Measurements from ENCODE around the gene PRSS56.

PRSS56 gene

GRCh38 chr2:232519581-232520438, at the start of gene PRSS56:
TSS of gene PRSS56 (plus strand) at chr2:232520388. CDS start at chr2:232520599, 211 bp downstream.
- no peak for DNase-seq

DNA sequence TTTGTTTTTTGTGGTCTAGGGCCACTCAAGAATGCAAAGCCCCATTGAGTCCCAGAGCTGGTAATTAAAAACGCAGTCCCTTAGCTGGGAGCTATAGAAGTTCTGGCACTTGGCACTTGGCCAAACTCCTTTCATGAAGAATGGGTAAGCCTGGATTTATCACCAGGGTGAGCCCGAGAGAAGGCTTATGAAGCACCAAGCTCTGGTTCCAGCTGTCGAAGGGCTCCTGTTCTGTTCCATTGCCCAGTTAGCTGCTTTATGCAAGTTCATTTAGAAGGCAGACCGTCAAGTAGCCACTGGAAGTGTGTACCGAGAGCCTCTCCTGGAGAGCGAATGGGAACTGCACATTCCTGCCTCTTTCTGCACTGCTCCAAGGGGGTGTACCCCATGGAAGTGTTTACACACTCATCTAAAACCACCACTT, 46.7 kb upstream of the PRSS56 start:
- DNase-seq, result peak; percentile 31

GRCh38 chr2:232476045-232476444, 44.1 kb upstream of the PRSS56 start:
- no peak for DNase-seq

DNA sequence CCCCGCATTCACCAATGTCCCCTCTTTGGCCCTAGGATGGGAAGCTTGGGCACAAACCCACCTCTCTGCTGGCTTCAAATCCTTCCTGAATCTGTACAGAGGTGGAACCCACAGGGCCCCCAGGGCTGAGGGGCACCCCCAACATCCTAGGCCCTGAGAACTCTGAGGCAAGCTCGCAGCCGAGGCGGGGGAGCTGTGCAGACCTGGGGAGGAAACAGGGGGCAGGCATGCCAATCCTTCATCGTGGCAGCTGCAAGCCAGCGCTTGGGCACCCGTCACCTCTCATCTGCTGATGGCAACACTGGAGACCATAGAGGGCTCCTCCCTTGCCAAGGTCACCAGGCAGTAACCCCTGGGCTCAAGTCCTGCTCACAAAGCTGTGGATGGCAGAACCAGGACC, 43.4 kb upstream of the PRSS56 start:
- no peak for DNase-seq

DNA sequence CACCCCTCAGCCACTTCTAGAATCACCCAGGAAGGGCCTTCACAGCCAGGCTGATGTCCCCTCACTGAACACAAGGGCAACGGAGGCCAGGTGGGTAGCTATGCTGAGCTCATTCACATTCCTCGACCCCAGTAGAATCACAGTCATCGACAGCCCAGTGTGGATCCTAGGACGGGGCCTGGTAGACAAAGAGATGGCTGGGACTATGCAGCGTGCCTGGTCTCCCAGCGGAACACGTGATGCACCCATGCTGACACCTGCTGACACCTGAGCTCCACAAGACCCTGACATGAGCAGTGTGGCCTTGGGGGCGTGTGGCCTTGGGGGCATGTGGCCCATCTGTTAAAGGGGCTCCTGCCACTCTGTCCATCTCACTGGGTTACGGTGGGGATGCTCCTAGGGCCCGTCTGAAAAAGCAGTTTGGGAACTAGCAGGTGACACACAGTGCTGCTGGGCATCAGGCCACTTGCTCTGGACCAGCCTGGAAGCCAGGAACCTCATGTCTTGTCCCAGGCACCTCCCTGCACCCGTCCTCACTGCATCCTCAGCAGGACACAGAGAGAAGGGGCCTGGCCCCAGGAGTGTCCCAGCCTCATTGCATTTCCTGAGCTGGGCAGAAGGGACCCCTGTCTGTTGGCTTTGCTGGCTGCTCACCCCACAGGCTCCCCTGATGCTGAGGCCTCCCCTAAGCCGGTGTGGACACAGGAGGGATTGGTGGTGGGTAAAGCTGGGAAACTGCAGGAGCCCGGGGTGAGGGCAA, 42.3 kb upstream of the PRSS56 start:
- peak; percentile 18 for DNase-seq

DNA sequence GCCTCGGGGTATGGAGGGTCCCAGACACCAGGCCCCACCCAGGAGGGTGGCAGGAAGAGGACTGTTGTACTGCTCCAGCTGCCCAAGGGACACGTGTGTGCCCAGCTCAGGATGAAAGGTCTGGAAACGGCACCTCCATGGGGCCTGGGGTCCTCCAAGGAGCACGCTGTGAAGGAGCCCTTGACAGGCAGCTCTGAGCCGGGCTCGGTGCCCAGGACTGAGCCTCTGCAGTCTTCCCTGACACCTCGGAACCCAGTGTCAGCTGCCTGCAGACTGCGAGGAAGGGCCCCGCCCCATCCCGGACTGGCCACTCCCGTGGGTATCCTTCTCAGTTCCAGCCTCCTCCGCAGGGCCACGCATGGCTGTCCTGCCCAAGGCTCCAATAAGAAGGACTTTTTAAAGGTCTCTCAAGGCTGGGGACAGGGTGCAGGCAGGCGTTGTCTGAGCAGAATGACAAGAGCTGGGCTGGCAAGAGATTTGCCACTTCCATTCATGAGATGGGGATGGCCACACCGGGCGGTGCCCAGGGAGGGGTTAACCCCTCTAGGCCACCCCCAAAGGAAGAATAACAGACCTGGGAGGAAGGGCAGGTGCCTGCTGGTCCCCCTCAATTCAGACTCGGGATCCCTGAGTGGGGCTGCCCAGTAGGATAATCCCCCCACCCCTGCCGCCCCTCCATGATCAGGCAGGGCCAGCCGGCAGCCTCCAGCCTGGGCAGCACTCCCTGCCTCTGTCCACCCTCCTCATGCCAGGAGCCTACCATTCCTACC, 41.4 kb upstream of the PRSS56 start:
- DNase-seq, result peak; percentile 8

GRCh38 chr2:232479341-232480200, 40.6 kb upstream of the PRSS56 start:
- peak; percentile 26 for DNase-seq

DNA sequence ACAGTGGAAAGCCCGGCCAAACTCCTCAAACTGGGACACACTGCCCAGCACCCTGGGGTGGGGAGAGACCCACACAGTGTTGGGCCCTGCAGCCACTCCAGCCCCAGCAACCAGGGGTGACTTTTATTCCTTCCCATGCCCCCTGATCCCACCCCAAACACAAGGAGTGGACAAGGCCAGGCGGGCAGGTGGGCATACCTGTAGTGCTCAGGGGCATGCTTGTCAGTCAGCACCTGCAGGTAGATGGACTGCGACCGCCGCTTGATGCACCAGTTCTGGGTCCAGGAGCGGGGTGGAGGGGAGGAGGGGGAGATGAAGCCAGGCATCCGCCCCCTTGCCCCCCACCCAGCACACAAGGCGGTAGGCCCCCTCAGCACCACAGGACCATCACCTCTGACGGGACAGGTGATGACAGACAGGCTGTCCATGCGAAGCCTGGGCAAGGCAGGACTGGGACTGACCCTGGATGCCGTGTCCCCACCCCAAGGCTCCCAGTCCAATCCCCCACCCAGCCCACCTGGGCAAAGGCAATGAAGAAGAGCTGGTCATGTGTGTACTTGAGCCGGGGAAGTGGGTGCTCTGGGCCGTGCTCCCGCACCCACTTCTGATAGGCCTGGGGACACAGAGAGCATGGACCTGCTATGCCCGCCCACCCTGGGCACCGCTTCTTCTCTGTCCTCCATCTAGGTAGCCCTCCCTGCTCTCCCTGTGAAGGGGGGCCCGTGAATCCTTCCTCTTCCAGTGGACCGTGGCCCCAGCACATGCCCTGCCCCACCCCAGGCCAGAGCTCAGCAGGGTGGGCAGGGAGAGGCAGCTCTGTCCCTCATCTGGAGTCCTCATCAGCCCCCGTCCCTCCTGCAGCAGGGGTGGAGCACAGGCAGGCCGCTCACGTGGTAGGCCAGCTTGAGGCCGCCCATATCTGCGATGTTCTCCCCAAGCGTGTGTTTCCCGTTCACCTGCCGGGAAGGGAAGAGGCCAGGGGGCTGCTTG, 39.7 kb upstream of the PRSS56 start:
- peak; percentile 15 for DNase-seq

GRCh38 chr2:232481322-232482140, 38.7 kb upstream of the PRSS56 start:
- peak; percentile 13 for DNase-seq

DNA sequence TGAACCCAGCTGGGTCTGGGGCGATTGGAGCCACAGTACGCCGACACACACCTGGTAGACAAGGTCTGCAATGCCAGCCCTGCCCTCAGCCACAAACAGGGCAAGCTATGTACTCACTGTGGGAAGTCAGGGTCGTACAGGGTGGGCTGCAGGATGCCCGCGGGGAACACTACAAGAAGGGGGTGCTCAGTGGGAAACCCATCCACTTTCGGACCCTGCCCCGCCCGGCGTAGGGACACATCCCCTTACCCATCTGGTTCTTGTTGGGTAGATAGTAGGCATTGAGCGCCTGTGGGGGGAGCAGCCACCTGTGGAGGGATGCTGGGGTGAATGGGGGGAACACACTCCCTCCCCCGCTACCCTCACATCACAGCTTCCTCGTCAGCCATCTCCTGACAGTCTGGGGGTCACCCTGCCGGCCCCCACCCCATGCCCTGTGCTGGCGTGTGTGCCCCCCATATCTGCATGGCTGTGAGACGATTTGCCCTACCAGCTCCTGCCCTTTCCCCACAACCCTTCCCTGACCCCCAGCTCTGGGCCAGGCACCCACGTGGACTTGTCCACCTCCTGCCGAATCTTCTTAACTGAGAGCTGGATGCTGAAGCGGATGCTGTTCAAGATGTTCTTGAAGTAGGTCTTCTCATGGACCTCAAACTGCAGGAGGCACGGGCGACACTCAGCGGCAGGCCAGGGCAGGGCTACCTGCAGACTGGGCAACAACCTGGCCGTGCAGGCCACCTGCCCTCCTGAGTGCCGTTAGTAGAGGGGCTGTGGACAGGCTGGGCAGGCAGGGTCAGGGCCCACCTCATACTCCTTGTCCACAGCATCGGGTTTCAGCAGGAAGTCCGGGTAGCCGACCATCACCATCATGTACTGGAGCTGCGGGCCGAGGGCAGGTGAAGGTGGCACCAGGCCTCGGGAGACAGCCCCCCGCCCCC, 37.6 kb upstream of the PRSS56 start:
- peak; percentile 13 for DNase-seq

- DNase-seq, result peak; percentile 4
Measured at GRCh38 chr2:232483311-232483922, 36.8 kb upstream of the PRSS56 start.

GRCh38 chr2:232483923-232484627, 36.1 kb upstream of the PRSS56 start:
- peak; percentile 23 for DNase-seq

GRCh38 chr2:232484628-232485347, 35.4 kb upstream of the PRSS56 start:
- DNase-seq, result peak; percentile 17

DNA sequence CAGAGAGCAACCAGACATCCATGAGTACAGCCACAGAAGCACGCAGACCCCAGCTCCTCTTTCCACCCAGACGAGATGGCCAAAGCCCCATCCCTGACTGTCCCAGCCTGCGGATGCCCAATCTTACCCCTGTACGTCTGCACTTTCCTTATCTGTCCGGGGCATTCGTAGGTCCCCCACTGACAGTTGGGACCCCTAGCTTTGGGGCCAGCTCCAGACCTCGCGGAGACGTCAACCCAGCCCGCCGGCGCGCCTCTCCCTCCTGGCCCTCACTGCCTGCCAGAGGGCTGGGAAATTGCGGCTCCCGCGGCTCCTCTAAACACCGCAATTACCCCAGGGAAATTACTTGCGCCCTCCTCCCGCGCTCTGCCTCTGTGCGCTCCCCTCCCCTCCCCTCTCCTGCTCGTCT, 34.8 kb upstream of the PRSS56 start:
- peak; percentile 26 for DNase-seq

DNA sequence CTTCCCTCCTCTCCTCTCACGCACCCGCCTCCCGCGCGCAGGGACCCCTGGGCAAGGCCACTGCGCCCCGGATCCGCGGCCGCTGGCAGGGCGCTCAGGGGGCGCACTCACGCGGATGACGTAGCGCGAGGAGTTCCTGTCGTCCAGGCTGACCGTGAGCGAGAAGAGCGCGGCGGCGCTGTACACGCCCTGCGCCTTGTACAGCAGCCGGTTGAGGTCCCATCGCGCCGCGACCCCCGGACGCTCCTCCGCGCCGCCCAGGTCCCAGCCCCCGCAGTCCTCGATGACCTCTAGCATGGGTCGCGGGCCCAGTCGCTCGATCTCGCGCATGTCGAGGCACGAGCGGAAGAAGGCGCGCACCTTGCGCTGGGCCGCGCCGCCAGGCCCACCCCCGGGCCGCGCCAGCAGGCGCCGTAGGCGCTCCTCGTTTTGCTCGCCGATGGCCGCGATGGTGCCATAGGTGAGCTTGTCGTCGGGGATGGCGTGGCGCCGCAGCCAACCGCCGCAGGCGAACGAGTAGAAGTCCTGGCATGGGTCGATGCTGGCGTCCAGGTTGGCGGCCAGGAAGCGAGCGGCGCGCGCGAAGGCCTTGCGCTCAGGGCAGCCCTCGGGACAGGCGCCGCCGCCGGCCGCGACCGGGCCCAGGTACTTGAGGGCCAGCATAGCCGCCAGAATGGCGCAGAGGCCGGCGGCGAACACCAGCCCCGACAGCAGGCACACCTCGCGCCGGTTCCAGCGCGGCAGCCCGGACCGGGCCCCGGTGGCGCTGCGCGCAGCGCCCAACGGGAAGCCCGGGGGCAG, 34.2 kb upstream of the PRSS56 start:
- DNase-seq, result peak; percentile 11

All from left hindlimb (tissue), 1 donor.